Neural cell (in vitro differentiated cells): Measurements from ENCODE around the gene POGZ.

Experiments used
- EP300 ChIP-seq: fragments of 450-650 bp; conservative IDR thresholded peaks from 2 replicates; pipeline ENCODE4 v1.6.1; 2014; ENCODE audit warnings: antibody characterized with exemption, mild to moderate bottlenecking, moderate library complexity; ENCODE audit not compliant: poor library complexity, severe bottlenecking
- EZH2 ChIP-seq: fragments of 200-600, 300-800 bp; shearing (Covaris generic), sonication (generic); IDR thresholded peaks from 2 replicates; pipeline ENCODE4 v1.6.1; 2014; ENCODE audit warnings: antibody characterized with exemption, low read length, borderline replicate concordance, mild to moderate bottlenecking; ENCODE audit not compliant: insufficient read depth, poor library complexity, severe bottlenecking
- MXI1 ChIP-seq: fragments of 450-650 bp; conservative IDR thresholded peaks from 2 replicates; pipeline ENCODE4 v1.6.1; 2014; ENCODE audit warnings: antibody characterized with exemption, mild to moderate bottlenecking; ENCODE audit not compliant: poor library complexity, severe bottlenecking
- POLR2AphosphoS5 ChIP-seq: IDR thresholded peaks from 2 replicates; pipeline ENCODE4 v1.6.1; 2012
- RAD21 ChIP-seq: fragments of 450-650 bp; conservative IDR thresholded peaks from 2 replicates; pipeline ENCODE4 v1.6.1; 2014; ENCODE audit warnings: antibody characterized with exemption, mild to moderate bottlenecking, moderate library complexity
- SMC3 ChIP-seq: fragments of 450-650 bp; conservative IDR thresholded peaks from 2 replicates; pipeline ENCODE4 v1.6.1; 2014; ENCODE audit warnings: antibody characterized with exemption, mild to moderate bottlenecking, moderate library complexity; ENCODE audit not compliant: poor library complexity
- TAF1 ChIP-seq: IDR thresholded peaks from 2 replicates; pipeline ENCODE4 v1.6.1; 2012; ENCODE audit warnings: low read depth
- TF ChIP-seq, protein P1 (sequence below): fragments of 450-650 bp; IDR thresholded peaks from 2 replicates; pipeline ENCODE4 v1.5.1; 2014; ENCODE audit warnings: antibody characterized with exemption, mild to moderate bottlenecking, moderate library complexity; ENCODE audit not compliant: poor library complexity, severe bottlenecking
- TF ChIP-seq, protein P2 (sequence below): IDR thresholded peaks from 2 replicates; pipeline ENCODE4 v1.6.1; 2012; ENCODE audit warnings: borderline replicate concordance

DNA sequence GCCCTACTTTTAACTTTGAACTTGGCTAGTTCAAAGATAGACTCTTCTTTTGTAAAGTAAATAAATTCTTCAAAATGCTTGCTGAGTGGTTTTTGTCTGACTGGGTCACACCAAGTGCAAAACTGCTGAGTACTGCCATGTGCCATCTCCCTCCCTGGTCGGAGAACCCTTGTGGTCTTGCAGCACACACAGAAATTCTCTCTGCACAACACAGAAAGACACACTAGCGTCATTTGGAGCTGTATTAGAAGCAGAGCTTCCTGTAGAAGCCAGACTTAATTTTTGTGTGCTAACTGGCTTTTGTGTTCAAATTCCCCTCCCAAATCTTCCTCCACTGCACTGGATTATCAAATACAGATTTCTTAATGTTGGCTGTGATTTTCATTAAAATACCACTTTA lies 57.4 kb downstream of the POGZ start:
- TF ChIP-seq, protein P1, sequence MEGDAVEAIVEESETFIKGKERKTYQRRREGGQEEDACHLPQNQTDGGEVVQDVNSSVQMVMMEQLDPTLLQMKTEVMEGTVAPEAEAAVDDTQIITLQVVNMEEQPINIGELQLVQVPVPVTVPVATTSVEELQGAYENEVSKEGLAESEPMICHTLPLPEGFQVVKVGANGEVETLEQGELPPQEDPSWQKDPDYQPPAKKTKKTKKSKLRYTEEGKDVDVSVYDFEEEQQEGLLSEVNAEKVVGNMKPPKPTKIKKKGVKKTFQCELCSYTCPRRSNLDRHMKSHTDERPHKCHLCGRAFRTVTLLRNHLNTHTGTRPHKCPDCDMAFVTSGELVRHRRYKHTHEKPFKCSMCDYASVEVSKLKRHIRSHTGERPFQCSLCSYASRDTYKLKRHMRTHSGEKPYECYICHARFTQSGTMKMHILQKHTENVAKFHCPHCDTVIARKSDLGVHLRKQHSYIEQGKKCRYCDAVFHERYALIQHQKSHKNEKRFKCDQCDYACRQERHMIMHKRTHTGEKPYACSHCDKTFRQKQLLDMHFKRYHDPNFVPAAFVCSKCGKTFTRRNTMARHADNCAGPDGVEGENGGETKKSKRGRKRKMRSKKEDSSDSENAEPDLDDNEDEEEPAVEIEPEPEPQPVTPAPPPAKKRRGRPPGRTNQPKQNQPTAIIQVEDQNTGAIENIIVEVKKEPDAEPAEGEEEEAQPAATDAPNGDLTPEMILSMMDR: no peak
- no peak for TF ChIP-seq EZH2
- TF ChIP-seq, protein P2, sequence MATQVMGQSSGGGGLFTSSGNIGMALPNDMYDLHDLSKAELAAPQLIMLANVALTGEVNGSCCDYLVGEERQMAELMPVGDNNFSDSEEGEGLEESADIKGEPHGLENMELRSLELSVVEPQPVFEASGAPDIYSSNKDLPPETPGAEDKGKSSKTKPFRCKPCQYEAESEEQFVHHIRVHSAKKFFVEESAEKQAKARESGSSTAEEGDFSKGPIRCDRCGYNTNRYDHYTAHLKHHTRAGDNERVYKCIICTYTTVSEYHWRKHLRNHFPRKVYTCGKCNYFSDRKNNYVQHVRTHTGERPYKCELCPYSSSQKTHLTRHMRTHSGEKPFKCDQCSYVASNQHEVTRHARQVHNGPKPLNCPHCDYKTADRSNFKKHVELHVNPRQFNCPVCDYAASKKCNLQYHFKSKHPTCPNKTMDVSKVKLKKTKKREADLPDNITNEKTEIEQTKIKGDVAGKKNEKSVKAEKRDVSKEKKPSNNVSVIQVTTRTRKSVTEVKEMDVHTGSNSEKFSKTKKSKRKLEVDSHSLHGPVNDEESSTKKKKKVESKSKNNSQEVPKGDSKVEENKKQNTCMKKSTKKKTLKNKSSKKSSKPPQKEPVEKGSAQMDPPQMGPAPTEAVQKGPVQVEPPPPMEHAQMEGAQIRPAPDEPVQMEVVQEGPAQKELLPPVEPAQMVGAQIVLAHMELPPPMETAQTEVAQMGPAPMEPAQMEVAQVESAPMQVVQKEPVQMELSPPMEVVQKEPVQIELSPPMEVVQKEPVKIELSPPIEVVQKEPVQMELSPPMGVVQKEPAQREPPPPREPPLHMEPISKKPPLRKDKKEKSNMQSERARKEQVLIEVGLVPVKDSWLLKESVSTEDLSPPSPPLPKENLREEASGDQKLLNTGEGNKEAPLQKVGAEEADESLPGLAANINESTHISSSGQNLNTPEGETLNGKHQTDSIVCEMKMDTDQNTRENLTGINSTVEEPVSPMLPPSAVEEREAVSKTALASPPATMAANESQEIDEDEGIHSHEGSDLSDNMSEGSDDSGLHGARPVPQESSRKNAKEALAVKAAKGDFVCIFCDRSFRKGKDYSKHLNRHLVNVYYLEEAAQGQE: no peak
- TF ChIP-seq SMC3: no peak
- TF ChIP-seq EP300: no peak
- no peak for TF ChIP-seq RAD21
- no peak for TF ChIP-seq POLR2AphosphoS5
- TF ChIP-seq MXI1: no peak
- TF ChIP-seq TAF1: no peak
